ENCODE measurements around the gene ISY1. TPM values are rescaled to one million over a fixed set of nuclear protein-coding genes. Genes with fewer than 3 reads are reported as not detected.
A peak's percentile ranks its signal among the peaks of the same experiment; 100 is the strongest.
"Not testable (repeated sequence)": the region's sequence is repeated elsewhere in the genome, so short reads cannot be mapped to it uniquely, and the experiment has no call there.

ISY1 gene
- total RNA-seq, 1 donor from 2014 or later = 31.0 TPM

DNA sequence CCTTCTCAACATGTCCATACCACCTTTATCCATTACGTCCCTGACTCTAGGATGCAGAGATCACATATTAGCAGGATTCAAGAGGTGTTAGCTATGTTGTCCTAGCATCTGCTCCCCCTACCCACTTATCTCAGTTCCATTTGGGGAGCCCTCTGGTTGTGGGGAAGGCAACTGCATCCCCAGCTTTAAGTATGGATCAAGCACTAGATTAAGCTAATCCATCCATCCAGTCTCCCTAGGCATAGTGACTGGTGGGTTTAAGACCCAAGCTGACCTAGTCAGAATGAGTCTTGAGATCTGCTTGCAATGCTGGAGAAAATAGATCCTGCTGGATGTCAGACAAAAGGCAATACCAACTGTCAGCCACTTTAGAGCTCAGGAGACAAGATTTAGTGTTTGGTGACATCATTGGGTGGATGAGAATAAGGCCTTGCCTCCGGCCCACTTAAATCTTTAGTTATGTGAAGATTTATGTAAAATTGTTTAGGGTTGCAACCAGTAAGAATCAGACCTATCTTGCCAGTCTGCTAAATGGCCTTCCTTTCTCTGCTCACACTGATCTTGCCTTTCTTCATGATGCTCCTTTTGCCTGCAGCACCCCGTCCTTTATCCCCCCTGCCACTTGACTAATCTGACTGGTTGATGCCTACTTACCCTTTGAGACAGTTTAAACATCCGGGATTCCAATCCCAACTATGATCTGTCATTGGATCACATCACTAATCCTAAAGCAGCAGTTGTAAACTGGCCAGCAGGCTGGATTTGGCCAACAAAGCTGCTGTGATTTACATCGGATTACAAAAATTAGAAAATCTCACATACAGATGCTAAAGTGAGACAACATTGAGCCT lies 2.1 kb upstream of the ISY1 start:
- peaks cover 26% of the 10 kb centered on the region for H3K4me1 ChIP-seq
- H3K27me3 ChIP-seq (ENCODE audit: low read depth) = no peaks in the 10 kb centered on the region
- intact Hi-C loops (cut with DNase I) = no loop called here
- H3K27ac ChIP-seq = no peak overlapping the region
- ATAC-seq (no peak), DNase-seq (no peak)
- H3K36me3 ChIP-seq = peaks cover 37% of the 10 kb centered on the region
- H3K9me3 ChIP-seq = no peaks in the 10 kb centered on the region
- no peak overlapping the region for H3K4me3 ChIP-seq
- TF ChIP-seq, protein P1, sequence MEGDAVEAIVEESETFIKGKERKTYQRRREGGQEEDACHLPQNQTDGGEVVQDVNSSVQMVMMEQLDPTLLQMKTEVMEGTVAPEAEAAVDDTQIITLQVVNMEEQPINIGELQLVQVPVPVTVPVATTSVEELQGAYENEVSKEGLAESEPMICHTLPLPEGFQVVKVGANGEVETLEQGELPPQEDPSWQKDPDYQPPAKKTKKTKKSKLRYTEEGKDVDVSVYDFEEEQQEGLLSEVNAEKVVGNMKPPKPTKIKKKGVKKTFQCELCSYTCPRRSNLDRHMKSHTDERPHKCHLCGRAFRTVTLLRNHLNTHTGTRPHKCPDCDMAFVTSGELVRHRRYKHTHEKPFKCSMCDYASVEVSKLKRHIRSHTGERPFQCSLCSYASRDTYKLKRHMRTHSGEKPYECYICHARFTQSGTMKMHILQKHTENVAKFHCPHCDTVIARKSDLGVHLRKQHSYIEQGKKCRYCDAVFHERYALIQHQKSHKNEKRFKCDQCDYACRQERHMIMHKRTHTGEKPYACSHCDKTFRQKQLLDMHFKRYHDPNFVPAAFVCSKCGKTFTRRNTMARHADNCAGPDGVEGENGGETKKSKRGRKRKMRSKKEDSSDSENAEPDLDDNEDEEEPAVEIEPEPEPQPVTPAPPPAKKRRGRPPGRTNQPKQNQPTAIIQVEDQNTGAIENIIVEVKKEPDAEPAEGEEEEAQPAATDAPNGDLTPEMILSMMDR (IDR thresholded peaks at IDR 0.05) = no peak

- DNase-seq (no peak), ATAC-seq (peak; percentile 7 to 12)
Measured at GRCh38 chr3:129161860-129162271, 1.0 kb upstream of the ISY1 start.

DNA sequence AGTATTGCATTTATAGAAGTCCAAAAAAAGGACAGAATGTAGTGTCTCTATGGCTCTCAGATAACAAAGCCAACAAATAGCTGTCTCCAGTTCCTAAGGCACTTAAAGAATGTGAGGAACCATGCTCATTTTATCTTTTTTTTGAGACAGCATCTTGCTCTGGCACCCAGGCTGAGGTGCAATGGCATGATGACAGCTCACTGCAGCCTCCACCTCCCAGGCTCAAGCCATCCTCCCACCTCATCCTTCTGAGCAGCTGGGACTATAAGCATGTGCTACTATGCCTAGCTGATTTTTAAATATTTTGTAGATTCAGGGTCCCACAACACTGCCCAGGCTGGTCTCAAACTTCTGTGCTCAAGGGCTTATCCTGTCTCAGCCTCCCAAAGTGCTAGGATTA lies 16.1 kb downstream of the ISY1 start:
- intact Hi-C loops (cut with DNase I) = no loop called here
- no peaks in the 10 kb centered on the region for H3K9me3 ChIP-seq
- H3K4me3 ChIP-seq = no peak overlapping the region
- ATAC-seq (no peak), DNase-seq (no peak)
- peaks cover 88% of the 10 kb centered on the region for H3K36me3 ChIP-seq
- TF ChIP-seq, protein P1 (IDR thresholded peaks at IDR 0.05) = no peak
- no peak overlapping the region for H3K27ac ChIP-seq
- H3K27me3 ChIP-seq (ENCODE audit: low read depth) = no peaks in the 10 kb centered on the region
- H3K4me1 ChIP-seq = no peaks in the 10 kb centered on the region

More at GRCh38 chr3:129161860-129162271, 1.0 kb upstream of the ISY1 start:
- Histone ChIP-seq H3K4me3 (peak overlapping the region; percentile 86), H3K4me1 (peaks cover 26% of the 10 kb centered on the region), H3K9me3 (no peaks in the 10 kb centered on the region), H3K27me3 (ENCODE audit: low read depth) (no peaks in the 10 kb centered on the region), H3K36me3 (peaks cover 37% of the 10 kb centered on the region), H3K27ac (peak overlapping the region; percentile 95)
- intact Hi-C loops (cut with DNase I) = no loop called here
- TF ChIP-seq, protein P1 (IDR thresholded peaks at IDR 0.05) = no peak

DNA sequence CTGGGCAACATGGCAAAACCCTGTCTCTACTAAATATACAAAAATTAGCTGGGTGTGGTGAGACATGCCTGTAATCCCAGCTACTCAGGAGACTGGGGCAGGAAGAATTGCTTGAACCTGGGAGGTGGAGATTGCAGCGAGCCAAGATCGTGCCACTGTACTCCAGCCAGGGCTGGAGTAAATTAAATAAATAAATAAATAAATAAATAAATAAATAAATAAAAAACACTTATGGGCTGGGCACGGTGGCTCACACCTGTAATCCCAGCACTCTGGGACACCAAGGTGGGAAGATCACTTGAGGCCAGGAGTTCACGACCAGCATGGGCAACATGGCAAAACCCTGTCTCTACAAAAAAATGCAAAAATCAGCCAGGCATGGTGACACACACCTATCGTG lies 19.9 kb downstream of the ISY1 start:
- peaks cover 91% of the 10 kb centered on the region for H3K36me3 ChIP-seq
- ATAC-seq; H3K4me3 ChIP-seq; H3K9me3 ChIP-seq; DNase-seq; intact Hi-C loops (cut with DNase I); H3K27me3 ChIP-seq (ENCODE audit: low read depth); H3K27ac ChIP-seq; H3K4me1 ChIP-seq: not testable (repeated sequence)

GRCh38 chr3:129139911-129140310 lies 21.0 kb downstream of the ISY1 start:
- intact Hi-C loops (cut with DNase I) = no loop called here
- no peaks in the 10 kb centered on the region for H3K9me3 ChIP-seq
- no peaks in the 10 kb centered on the region for H3K4me1 ChIP-seq
- H3K27me3 ChIP-seq (ENCODE audit: low read depth) = no peaks in the 10 kb centered on the region
- TF ChIP-seq, protein P1 (IDR thresholded peaks at IDR 0.05) = no peak
- no peak overlapping the region for H3K4me3 ChIP-seq
- ATAC-seq (no peak), DNase-seq (no peak)
- no peak overlapping the region for H3K27ac ChIP-seq
- peaks cover 91% of the 10 kb centered on the region for H3K36me3 ChIP-seq

- intact Hi-C loops (cut with DNase I); H3K27me3 ChIP-seq (ENCODE audit: low read depth); H3K9me3 ChIP-seq; DNase-seq; ATAC-seq; H3K4me1 ChIP-seq; H3K27ac ChIP-seq; H3K4me3 ChIP-seq: not testable (repeated sequence)
- H3K36me3 ChIP-seq = peaks cover 96% of the 10 kb centered on the region
Measured at GRCh38 chr3:129136275-129136674, 24.6 kb downstream of the ISY1 start.
